GM12865 (cell line): ENCODE results near the gene ARFGEF2.

ENCODE experiments used
- DNase-seq: peaks from one replicate; pipeline ENCODE4 v3.0.0; 2010; ENCODE audit warnings: low read depth
- H3K4me3 ChIP-seq: 2 replicates; pipeline ENCODE4 v1.5.1; 2011; ENCODE audit warnings: mild to moderate bottlenecking, low read depth, low read length, control low read depth
- CTCF ChIP-seq: IDR thresholded peaks from 2 replicates; pipeline ENCODE4 v1.5.1; 2011; ENCODE audit warnings: low read length, control low read depth, low read depth, inconsistent platforms; ENCODE audit not compliant: insufficient read depth; ENCODE audit errors: missing control alignments

The ARFGEF2 gene

GRCh38 chr20:48926821-48927220, 5.3 kb downstream of the ARFGEF2 start:
- no peak for DNase-seq
- TF ChIP-seq CTCF, result no peak
- no peak overlapping the region for H3K4me3 ChIP-seq

GRCh38 chr20:48928832-48929725, 7.6 kb downstream of the ARFGEF2 start:
- DNase-seq, result no peak
- no peak for TF ChIP-seq CTCF
- H3K4me3 ChIP-seq, result no peak overlapping the region

GRCh38 chr20:48930035-48930434, 8.5 kb downstream of the ARFGEF2 start:
- H3K4me3 ChIP-seq, result no peak overlapping the region
- DNase-seq, result no peak
- TF ChIP-seq CTCF, result no peak

- no peak overlapping the region for H3K4me3 ChIP-seq
- no peak for DNase-seq
- no peak for TF ChIP-seq CTCF
Measured at GRCh38 chr20:48930878-48931277, 9.4 kb downstream of the ARFGEF2 start.

- no peak for DNase-seq
- no peak for TF ChIP-seq CTCF
- H3K4me3 ChIP-seq, result no peak overlapping the region
Measured at GRCh38 chr20:48931527-48932374, 10.2 kb downstream of the ARFGEF2 start.

- TF ChIP-seq CTCF, result no peak
- H3K4me3 ChIP-seq, result no peak overlapping the region
Measured at GRCh38 chr20:48932375-48932941, 10.9 kb downstream of the ARFGEF2 start.

More at GRCh38 chr20:48932375-48932941, 10.9 kb downstream of the ARFGEF2 start:
- no peak for DNase-seq
